ENCODE data around the gene RCAN1.

RCAN1 gene

GRCh38 chr21:34521561-34521960 lies 93.4 kb downstream of the RCAN1 start:
- H2AFZ ChIP-seq (ENCODE audit: low read depth, low read length): no peak overlapping the region
- H3K36me3 ChIP-seq (replicated peaks; ENCODE audit: low read depth, low read length): no peaks in the 10 kb centered on the region
- no peak overlapping the region for H3K27ac ChIP-seq (ENCODE audit: low read length)
- no peaks in the 10 kb centered on the region for H4K20me1 ChIP-seq (ENCODE audit: insufficient read depth, low read length)
- TF ChIP-seq EZH2phosphoT487 (IDR thresholded peaks at IDR 0.05; ENCODE audit: low read depth) (no peak), CTCF (IDR thresholded peaks at IDR 0.05; ENCODE audit: low read depth, low read length) (no peak)
- H3K9me3 ChIP-seq (ENCODE audit: insufficient read depth, low read length): no peaks in the 10 kb centered on the region
- H3K4me3 ChIP-seq (ENCODE audit: low read length): no peak overlapping the region
- H3K4me2 ChIP-seq (ENCODE audit: low read length): no peak overlapping the region
- H3K79me2 ChIP-seq (ENCODE audit: low read length): no peaks in the 10 kb centered on the region
- H3K4me1 ChIP-seq (ENCODE audit: low read length): peaks cover 14% of the 10 kb centered on the region
- no peak overlapping the region for H3K9ac ChIP-seq (ENCODE audit: low read length)
- no peaks in the 10 kb centered on the region for H3K27me3 ChIP-seq (ENCODE audit: low read depth, low read length)

DNA sequence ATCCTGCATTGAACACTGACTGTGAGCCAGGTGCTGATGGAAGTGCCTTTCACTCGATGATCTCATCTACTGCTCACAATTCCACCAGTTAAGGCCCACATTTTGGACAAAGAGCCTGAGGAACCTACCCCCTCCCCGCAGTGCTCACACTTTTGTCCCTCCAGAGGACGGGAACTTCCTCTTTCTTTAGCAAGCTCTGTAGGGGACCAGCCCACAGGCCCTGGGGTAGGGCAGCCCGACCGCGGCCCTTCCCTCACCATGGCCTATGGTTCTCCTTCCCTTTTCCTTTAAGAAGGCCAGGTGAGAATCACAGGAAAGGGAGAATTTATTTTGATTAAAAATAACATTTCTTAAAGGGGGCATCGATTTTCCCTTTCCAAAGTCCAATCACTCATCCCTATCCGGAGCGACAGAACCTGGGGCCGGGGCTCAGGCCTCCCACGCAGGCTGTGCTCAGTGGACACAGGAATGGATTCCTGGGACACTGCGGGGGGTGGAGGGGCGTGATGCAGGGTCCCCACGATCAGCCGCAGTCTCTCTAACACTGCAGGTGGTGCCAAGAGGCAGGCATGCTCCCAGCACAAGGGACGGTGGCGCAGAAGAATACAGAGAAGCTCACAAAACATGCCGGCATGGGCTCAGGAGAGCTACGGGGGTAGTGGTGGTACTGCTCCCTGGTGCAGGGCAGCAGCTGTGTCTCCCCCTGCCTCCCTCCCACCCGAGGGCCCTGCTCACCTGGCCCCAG lies 94.0 kb downstream of the RCAN1 start:
- H2AFZ ChIP-seq (ENCODE audit: low read depth, low read length): no peak overlapping the region
- no peaks in the 10 kb centered on the region for H3K27me3 ChIP-seq (ENCODE audit: low read depth, low read length)
- H3K27ac ChIP-seq (ENCODE audit: low read length): no peak overlapping the region
- H3K9me3 ChIP-seq (ENCODE audit: insufficient read depth, low read length): no peaks in the 10 kb centered on the region
- no peak overlapping the region for H3K4me2 ChIP-seq (ENCODE audit: low read length)
- H4K20me1 ChIP-seq (ENCODE audit: insufficient read depth, low read length): no peaks in the 10 kb centered on the region
- peaks cover 8% of the 10 kb centered on the region; the same call in 1 of the 2 replicates for H3K4me1 ChIP-seq (ENCODE audit: low read length)
- TF ChIP-seq CTCF (IDR thresholded peaks at IDR 0.05; ENCODE audit: low read depth, low read length): no peak
- no peak for TF ChIP-seq EZH2phosphoT487 (IDR thresholded peaks at IDR 0.05; ENCODE audit: low read depth)
- no peak overlapping the region for H3K4me3 ChIP-seq (ENCODE audit: low read length)
- no peaks in the 10 kb centered on the region for H3K36me3 ChIP-seq (replicated peaks; ENCODE audit: low read depth, low read length)
- H3K9ac ChIP-seq (ENCODE audit: low read length): no peak overlapping the region
- H3K79me2 ChIP-seq (ENCODE audit: low read length): no peaks in the 10 kb centered on the region

GRCh38 chr21:34520281-34520680 lies 94.6 kb downstream of the RCAN1 start:
- Histone ChIP-seq H3K27ac (ENCODE audit: low read length) (no peak overlapping the region), H3K79me2 (ENCODE audit: low read length) (no peaks in the 10 kb centered on the region), H3K36me3 (replicated peaks; ENCODE audit: low read depth, low read length) (no peaks in the 10 kb centered on the region), H3K4me3 (ENCODE audit: low read length) (no peak overlapping the region), H3K9me3 (ENCODE audit: insufficient read depth, low read length) (no peaks in the 10 kb centered on the region), H3K9ac (ENCODE audit: low read length) (no peak overlapping the region), H3K4me1 (ENCODE audit: low read length) (peaks cover 8% of the 10 kb centered on the region; the same call in 1 of the 2 replicates), H2AFZ (ENCODE audit: low read depth, low read length) (no peak overlapping the region), H3K4me2 (ENCODE audit: low read length) (no peak overlapping the region), H3K27me3 (ENCODE audit: low read depth, low read length) (no peaks in the 10 kb centered on the region), H4K20me1 (ENCODE audit: insufficient read depth, low read length) (no peaks in the 10 kb centered on the region)
- TF ChIP-seq CTCF (IDR thresholded peaks at IDR 0.05; ENCODE audit: low read depth, low read length) (no peak), EZH2phosphoT487 (IDR thresholded peaks at IDR 0.05; ENCODE audit: low read depth) (no peak)

DNA sequence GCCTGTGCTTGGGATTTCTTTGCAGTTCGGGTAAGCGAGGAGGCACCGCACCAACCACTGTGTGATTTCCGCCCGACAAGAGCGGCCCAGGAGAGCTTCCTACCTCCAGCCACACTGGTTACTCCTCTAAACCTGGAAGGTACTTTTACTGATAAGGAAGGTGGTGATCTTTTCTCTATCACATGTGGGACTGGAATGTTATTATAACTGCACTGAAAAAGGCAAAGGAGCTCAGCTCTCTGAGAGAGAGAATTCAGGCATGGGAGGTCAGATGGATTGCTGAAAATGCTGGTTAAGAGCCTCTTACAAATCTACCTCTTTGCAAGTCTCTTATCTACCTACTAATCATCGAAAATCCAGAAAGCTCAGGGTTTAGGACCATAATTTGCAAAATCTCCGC lies 95.2 kb downstream of the RCAN1 start:
- no peaks in the 10 kb centered on the region for H3K27me3 ChIP-seq (ENCODE audit: low read depth, low read length)
- H3K4me2 ChIP-seq (ENCODE audit: low read length): no peak overlapping the region
- H3K4me1 ChIP-seq (ENCODE audit: low read length): peaks cover 7% of the 10 kb centered on the region; the same call in 1 of the 2 replicates
- no peaks in the 10 kb centered on the region for H3K79me2 ChIP-seq (ENCODE audit: low read length)
- no peaks in the 10 kb centered on the region for H3K9me3 ChIP-seq (ENCODE audit: insufficient read depth, low read length)
- no peak overlapping the region for H3K9ac ChIP-seq (ENCODE audit: low read length)
- H2AFZ ChIP-seq (ENCODE audit: low read depth, low read length): no peak overlapping the region
- no peaks in the 10 kb centered on the region for H4K20me1 ChIP-seq (ENCODE audit: insufficient read depth, low read length)
- H3K36me3 ChIP-seq (replicated peaks; ENCODE audit: low read depth, low read length): no peaks in the 10 kb centered on the region
- TF ChIP-seq CTCF (IDR thresholded peaks at IDR 0.05; ENCODE audit: low read depth, low read length): no peak
- TF ChIP-seq EZH2phosphoT487 (IDR thresholded peaks at IDR 0.05; ENCODE audit: low read depth): no peak
- H3K27ac ChIP-seq (ENCODE audit: low read length): no peak overlapping the region
- H3K4me3 ChIP-seq (ENCODE audit: low read length): no peak overlapping the region

All from OCI-LY3 (cell line).